Esophagus squamous epithelium (tissue), 5 donors: Measurements from ENCODE around the gene FCRLB. TPM values are rescaled to one million over a fixed set of nuclear protein-coding genes. Genes with fewer than 3 reads are reported as not detected.

Source experiments
- DNase-seq: peaks from one replicate; lab custom pipeline; 2025; lab: John Stamatoyannopoulos, UW
- H3K27ac ChIP-seq, 4 donors: fragments of 200-600 bp; sonication (generic); one replicate each; pipeline ENCODE4 v1.5.1; 2016 to 2019; ENCODE audit warnings: mild to moderate bottlenecking in 1 of 4
- H3K27me3 ChIP-seq, 4 donors: fragments of 200-600 bp; sonication (generic); 1 replicate in 3 of 4; 2 replicates in 1 of 4; pipeline versions ENCODE4 v1.5.1 to v1.6.0; 2017 to 2021; ENCODE audit warnings: antibody characterized with exemption in 1 of 4
- H3K36me3 ChIP-seq, 3 donors: fragments of 200-600 bp; sonication (generic); one replicate each; pipeline ENCODE4 v1.5.1; 2016 to 2019
- H3K4me1 ChIP-seq, 3 donors: fragments of 200-600 bp; sonication (generic); one replicate each; pipeline ENCODE4 v1.5.1; 2017 to 2019
- H3K4me3 ChIP-seq, 4 donors: fragments of 200-600 bp; sonication (generic); 1 replicate in 3 of 4; 2 replicates in 1 of 4; pipeline ENCODE4 v1.5.1; 2016 to 2019; ENCODE audit warnings: mild to moderate bottlenecking in 2 of 4, moderate library complexity in 1 of 4
- H3K9me3 ChIP-seq, 3 donors: fragments of 200-600 bp; sonication (generic); one replicate each; pipeline ENCODE4 v1.5.1; 2016 to 2019
- POLR2A ChIP-seq, 4 donors: fragments of 450-650 bp; IDR thresholded peaks; one replicate each; pipeline ENCODE4 v1.6.1; 2017; ENCODE audit warnings: antibody characterized with exemption in 4 of 4, mild to moderate bottlenecking in 4 of 4, moderate library complexity in 3 of 4
- WGBS, 2 donors: methylation state at CpG; one replicate each; pipeline ENCODE4 v1.1.5; 2018; 5-methylcytosine and 5-hydroxymethylcytosine counted together
- intact Hi-C: fragments of 100-400 bp; cut with DNase I; formaldehyde crosslinking; loops from one replicate; pipeline ENCODE4 v1.15.0; 2022
- total RNA-seq, 4 donors: library from RNA; depleted of rRNA; stranded (reverse); fragments of >200 nt; gene quantifications; one replicate each; pipeline ENCODE4 v1.1.0, GENCODE V29; 2016
- TF ChIP-seq, protein P1 (sequence below), 6 experiments: fragments of 450-650 bp in 4 of 6; fragments of 200-600 bp in 2 of 6; sonication (generic) in 2 of 6; IDR thresholded peaks; one replicate each; pipeline ENCODE4 v1.5.1; 2016 to 2019; ENCODE audit warnings: antibody characterized with exemption in 6 of 6, mild to moderate bottlenecking in 4 of 6, moderate library complexity in 4 of 6
- donor health status: DM: yes; HTN: yes; CAD: no.

The FCRLB gene
- total RNA-seq, 4 donors from 2014 or later = 0.31 to 1.2 (median 0.83) TPM

GRCh38 chr1:161709373-161709772 lies 12.0 kb upstream of the FCRLB start:
- Histone ChIP-seq H3K9me3 (no peaks in the 10 kb centered on the region), H3K4me3 (no peak overlapping the region), H3K4me1 (no peaks in the 10 kb centered on the region), H3K36me3 (no peaks in the 10 kb centered on the region), H3K27me3 (peaks cover 0 to 26% (median 0%) of the 10 kb centered on the region in 4 donors), H3K27ac (no peak overlapping the region)
- no peak for DNase-seq
- 68 to 74% methylated on average over 4 of the region's 4 CpGs for WGBS, 2 donors
- TF ChIP-seq, protein P1, sequence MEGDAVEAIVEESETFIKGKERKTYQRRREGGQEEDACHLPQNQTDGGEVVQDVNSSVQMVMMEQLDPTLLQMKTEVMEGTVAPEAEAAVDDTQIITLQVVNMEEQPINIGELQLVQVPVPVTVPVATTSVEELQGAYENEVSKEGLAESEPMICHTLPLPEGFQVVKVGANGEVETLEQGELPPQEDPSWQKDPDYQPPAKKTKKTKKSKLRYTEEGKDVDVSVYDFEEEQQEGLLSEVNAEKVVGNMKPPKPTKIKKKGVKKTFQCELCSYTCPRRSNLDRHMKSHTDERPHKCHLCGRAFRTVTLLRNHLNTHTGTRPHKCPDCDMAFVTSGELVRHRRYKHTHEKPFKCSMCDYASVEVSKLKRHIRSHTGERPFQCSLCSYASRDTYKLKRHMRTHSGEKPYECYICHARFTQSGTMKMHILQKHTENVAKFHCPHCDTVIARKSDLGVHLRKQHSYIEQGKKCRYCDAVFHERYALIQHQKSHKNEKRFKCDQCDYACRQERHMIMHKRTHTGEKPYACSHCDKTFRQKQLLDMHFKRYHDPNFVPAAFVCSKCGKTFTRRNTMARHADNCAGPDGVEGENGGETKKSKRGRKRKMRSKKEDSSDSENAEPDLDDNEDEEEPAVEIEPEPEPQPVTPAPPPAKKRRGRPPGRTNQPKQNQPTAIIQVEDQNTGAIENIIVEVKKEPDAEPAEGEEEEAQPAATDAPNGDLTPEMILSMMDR (IDR thresholded peaks at IDR 0.05) = no peak
- TF ChIP-seq POLR2A (IDR thresholded peaks at IDR 0.05) = no peak
- intact Hi-C loops = no loop called here

DNA sequence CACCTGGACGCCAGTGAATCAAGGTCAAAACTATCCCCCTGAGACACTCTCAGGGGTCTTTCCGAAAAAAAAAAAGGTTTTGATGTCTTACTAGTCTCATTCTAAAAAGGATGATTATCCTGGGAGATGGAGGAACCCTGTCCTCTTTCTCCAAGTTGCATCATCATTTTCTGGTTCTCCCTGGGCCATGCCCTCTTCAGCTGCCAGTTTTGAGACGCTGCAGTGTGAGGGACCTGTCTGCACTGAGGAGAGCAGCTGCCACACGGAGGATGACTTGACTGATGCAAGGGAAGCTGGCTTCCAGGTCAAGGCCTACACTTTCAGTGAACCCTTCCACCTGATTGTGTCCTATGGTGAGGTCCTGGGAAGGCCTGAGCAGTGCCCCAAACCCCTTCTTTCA lies 10.8 kb upstream of the FCRLB start:
- Histone ChIP-seq H3K27ac (no peak overlapping the region), H3K27me3 (peaks cover 0 to 27% (median 0%) of the 10 kb centered on the region in 4 donors), H3K4me1 (no peaks in the 10 kb centered on the region), H3K4me3 (no peak overlapping the region), H3K36me3 (no peaks in the 10 kb centered on the region), H3K9me3 (no peaks in the 10 kb centered on the region)
- TF ChIP-seq POLR2A (IDR thresholded peaks at IDR 0.05) = no peak
- TF ChIP-seq, protein P1 (IDR thresholded peaks at IDR 0.05) = no peak
- WGBS, 2 donors = 77 to 94% methylated on average over 3 to 4 of the region's 4 CpGs
- intact Hi-C loops = no loop called here
- no peak for DNase-seq

- Histone ChIP-seq H3K27ac (no peak overlapping the region), H3K9me3 (no peaks in the 10 kb centered on the region), H3K4me1 (no peaks in the 10 kb centered on the region), H3K27me3 (peaks cover 0 to 40% (median 0%) of the 10 kb centered on the region in 4 donors), H3K4me3 (no peak overlapping the region), H3K36me3 (no peaks in the 10 kb centered on the region)
- WGBS, 2 donors = 59 to 68% methylated on average over 8 of the region's 8 CpGs
- intact Hi-C loops = no loop called here
- TF ChIP-seq, protein P1 (IDR thresholded peaks at IDR 0.05) = no peak
- no peak for TF ChIP-seq POLR2A (IDR thresholded peaks at IDR 0.05)
- no peak for DNase-seq
Measured at GRCh38 chr1:161718559-161719324, 2.6 kb upstream of the FCRLB start.

GRCh38 chr1:161719325-161719611 lies 2.1 kb upstream of the FCRLB start:
- 92 to 100% methylated on average over 1 of the region's 1 CpG for WGBS, 2 donors
- Histone ChIP-seq H3K9me3 (no peaks in the 10 kb centered on the region), H3K36me3 (no peaks in the 10 kb centered on the region), H3K27ac (no peak overlapping the region), H3K27me3 (peaks cover 0 to 34% (median 0%) of the 10 kb centered on the region in 4 donors), H3K4me3 (no peak overlapping the region), H3K4me1 (no peaks in the 10 kb centered on the region)
- TF ChIP-seq, protein P1 (IDR thresholded peaks at IDR 0.05) = no peak
- TF ChIP-seq POLR2A (IDR thresholded peaks at IDR 0.05) = no peak
- intact Hi-C loops = no loop called here
- DNase-seq = no peak

DNA sequence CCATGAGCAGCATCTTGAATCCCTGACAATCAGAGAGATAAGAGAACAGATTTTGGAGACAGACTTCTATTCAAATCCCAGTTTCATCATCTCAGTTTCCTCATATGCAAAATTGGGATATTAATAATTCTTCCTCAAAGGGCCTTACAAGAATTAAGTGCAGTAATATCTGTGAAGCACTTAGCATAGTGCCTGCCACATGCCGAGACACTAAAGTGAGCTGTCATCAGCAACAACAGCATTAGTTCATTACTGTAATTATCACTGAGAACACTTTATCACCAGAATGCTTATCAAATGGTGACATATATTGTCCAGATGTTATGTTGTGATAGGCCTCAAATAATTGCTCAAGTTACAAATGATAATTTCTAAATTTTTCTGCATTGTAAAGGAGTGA lies 922 bp upstream of the FCRLB start:
- no peak for TF ChIP-seq POLR2A (IDR thresholded peaks at IDR 0.05)
- TF ChIP-seq, protein P1 (IDR thresholded peaks at IDR 0.05) = no peak
- H3K27me3 ChIP-seq = peaks cover 0 to 34% (median 0%) of the 10 kb centered on the region in 4 donors
- intact Hi-C loops = no loop called here
- peaks cover 0 to 5% (median under 1%) of the 10 kb centered on the region in 3 donors for H3K4me1 ChIP-seq
- H3K27ac ChIP-seq = no peak overlapping the region
- H3K36me3 ChIP-seq = no peaks in the 10 kb centered on the region
- H3K9me3 ChIP-seq = no peaks in the 10 kb centered on the region
- DNase-seq = no peak
- 91 to 92% methylated on average over 1 of the region's 1 CpG for WGBS, 2 donors
- no peak overlapping the region for H3K4me3 ChIP-seq
